Measurements from ENCODE around the gene SSMEM1.
"Not testable (repeated sequence)": the region's sequence is repeated elsewhere in the genome, so short reads cannot be mapped to it uniquely, and the experiment has no call there.

SSMEM1 gene

DNA sequence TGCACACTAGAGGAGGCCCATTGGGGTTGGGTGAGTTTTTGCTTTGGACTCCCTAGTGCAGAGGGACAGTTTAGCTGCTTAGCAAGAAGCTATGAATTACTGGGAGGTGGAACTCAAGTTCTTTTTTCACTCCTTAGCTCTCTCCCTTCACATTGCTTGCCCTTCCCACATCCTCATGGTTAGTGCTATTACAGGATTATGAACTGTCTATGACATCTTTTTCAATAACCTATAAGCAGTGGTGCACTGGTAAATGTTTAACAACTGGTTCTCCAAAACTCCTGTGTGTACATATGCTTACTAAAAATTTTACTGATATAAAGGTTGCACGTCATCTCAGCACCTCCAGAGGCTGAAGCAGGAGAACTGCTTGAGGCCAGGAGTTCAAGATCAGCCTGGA, 6.2 kb downstream of the SSMEM1 start:
- no peaks in the 10 kb centered on the region for H3K36me3 ChIP-seq (ENCODE audit: insufficient read depth, low read length)
- H3K27ac ChIP-seq (ENCODE audit: low read depth, low read length): no peak overlapping the region
- WGBS: 93% methylated on average over 1 of the region's 1 CpG
- H3K9ac ChIP-seq (ENCODE audit: low read depth, low read length): no peak overlapping the region
- no peak overlapping the region for H3K4me3 ChIP-seq (ENCODE audit: low read length)
- peaks cover 9% of the 10 kb centered on the region; the same call in 1 of the 2 replicates for H3K4me1 ChIP-seq (ENCODE audit: insufficient read depth, low read length)
- no peaks in the 10 kb centered on the region for H3K27me3 ChIP-seq (ENCODE audit: insufficient read depth, low read length)
- H3K9me3 ChIP-seq (ENCODE audit: insufficient read depth, low read depth, low read length): no peaks in the 10 kb centered on the region

DNA sequence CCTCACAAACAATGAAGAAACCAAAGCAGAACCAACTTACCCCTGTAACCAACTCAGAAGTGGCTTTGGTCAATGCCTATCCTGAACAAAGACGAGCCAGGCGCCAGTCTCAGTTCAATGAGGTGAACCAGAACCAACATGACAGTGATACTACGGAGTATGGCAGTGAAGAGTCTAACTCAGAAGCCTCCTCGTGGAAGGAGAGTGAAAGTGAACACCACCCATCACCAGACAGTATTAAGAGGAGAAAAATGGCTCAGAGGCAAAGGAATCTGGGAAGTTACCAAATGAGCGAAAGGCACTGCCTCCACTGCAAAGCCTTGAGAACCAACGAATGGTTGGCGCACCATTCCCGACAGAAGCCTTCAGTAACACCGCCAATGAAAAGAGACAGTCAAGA, 8.4 kb downstream of the SSMEM1 start:
- H3K9me3 ChIP-seq (ENCODE audit: insufficient read depth, low read depth, low read length): no peaks in the 10 kb centered on the region
- WGBS: 94% methylated on average over 9 of the region's 9 CpGs
- H3K4me1 ChIP-seq (ENCODE audit: insufficient read depth, low read length): no peaks in the 10 kb centered on the region
- no peak overlapping the region for H3K9ac ChIP-seq (ENCODE audit: low read depth, low read length)
- H3K4me3 ChIP-seq (ENCODE audit: low read length): no peak overlapping the region
- H3K36me3 ChIP-seq (ENCODE audit: insufficient read depth, low read length): no peaks in the 10 kb centered on the region
- H3K27me3 ChIP-seq (ENCODE audit: insufficient read depth, low read length): no peaks in the 10 kb centered on the region
- H3K27ac ChIP-seq (ENCODE audit: low read depth, low read length): no peak overlapping the region

DNA sequence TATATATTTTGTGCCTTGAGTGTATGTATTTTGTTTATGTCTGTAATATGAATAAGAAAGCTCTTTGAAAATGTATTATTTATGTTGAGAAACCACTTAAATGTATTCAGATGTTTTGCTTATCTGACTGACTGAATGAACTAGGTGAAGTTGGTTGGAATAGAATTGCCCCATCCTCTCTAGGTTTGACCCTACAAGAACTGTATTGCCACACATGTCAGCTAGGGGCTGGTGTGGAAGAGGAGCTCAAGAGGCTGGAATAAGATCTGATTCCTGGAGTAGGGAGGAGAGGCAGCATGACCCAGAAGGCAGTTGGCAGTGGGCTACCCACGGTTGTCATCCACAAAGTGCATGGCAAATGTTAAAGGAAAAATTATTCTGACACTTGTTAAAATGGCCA, 9.1 kb downstream of the SSMEM1 start:
- Histone ChIP-seq H3K9me3 (ENCODE audit: insufficient read depth, low read depth, low read length) (no peaks in the 10 kb centered on the region), H3K27me3 (ENCODE audit: insufficient read depth, low read length) (no peaks in the 10 kb centered on the region), H3K4me1 (ENCODE audit: insufficient read depth, low read length) (no peaks in the 10 kb centered on the region), H3K9ac (ENCODE audit: low read depth, low read length) (no peak overlapping the region), H3K27ac (ENCODE audit: low read depth, low read length) (no peak overlapping the region), H3K36me3 (ENCODE audit: insufficient read depth, low read length) (no peaks in the 10 kb centered on the region), H3K4me3 (ENCODE audit: low read length) (no peak overlapping the region)
- WGBS: 85% methylated on average over 1 of the region's 1 CpG

DNA sequence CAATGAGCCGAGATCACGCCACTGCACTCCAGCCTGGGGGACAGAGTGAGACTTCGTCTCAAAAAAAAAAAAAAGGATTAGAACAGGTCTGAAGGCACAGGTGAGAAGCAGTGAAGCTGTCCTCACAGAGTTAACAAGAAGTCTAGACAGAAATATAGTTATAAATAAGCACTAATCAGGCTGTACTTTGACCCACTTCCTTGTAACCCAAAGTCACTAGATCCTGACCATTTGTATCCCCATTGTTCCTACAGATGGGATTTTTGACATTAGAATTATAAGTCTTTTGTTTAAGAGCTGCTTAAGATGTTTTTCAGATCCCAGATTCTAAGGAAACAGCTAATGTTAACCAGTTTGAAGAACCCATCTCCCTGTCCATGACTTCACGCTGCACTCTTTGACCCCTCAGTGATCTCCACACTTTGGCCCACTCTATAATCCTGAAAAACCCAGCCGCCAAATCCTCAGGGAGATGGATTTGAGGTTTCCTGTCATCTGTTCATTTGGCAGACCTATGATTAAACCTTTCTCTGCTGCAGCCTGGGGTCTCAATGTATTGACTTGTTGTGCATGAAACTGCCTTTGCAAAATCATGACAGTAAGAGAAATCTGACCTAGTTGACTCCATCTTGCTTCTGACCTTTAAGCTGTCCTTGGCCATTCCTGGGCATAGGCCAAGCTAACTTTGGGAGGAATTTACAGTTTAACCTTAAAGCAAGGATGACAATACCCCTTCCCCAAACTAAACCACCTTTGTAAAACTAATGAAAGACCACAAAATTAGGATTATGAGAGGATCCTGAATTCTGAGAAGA, 11.4 kb downstream of the SSMEM1 start:
- H3K4me1 ChIP-seq (ENCODE audit: insufficient read depth, low read length): no peaks in the 10 kb centered on the region
- no peak overlapping the region for H3K27ac ChIP-seq (ENCODE audit: low read depth, low read length)
- 91% methylated on average over 5 of the region's 5 CpGs for WGBS

DNA sequence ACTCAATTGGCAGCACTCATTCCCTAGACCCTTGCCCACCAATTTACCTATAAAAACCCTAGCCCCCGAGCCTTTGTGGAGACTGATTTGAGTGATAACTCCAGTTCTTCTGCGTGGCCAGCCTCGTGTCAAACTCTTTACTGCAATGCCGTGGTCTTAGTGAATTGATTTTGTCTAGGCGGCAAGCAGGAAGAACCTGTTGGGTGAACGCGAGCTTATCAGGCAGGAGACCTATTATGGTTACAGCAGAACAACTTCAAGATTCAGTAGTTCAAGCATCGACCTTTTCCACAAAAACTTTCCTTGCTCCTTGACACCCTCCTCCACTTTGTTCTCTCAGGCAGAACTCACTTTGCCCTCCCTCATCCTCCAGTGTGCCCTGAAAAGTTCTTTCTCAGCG, 12.2 kb downstream of the SSMEM1 start:
- no peaks in the 10 kb centered on the region for H3K27me3 ChIP-seq (ENCODE audit: insufficient read depth, low read length)
- H3K9ac ChIP-seq (ENCODE audit: low read depth, low read length): no peak overlapping the region
- no peaks in the 10 kb centered on the region for H3K4me1 ChIP-seq (ENCODE audit: insufficient read depth, low read length)
- WGBS: 95% methylated on average over 9 of the region's 9 CpGs
- no peaks in the 10 kb centered on the region for H3K36me3 ChIP-seq (ENCODE audit: insufficient read depth, low read length)
- no peak overlapping the region for H3K4me3 ChIP-seq (ENCODE audit: low read length)
- no peaks in the 10 kb centered on the region for H3K9me3 ChIP-seq (ENCODE audit: insufficient read depth, low read depth, low read length)
- H3K27ac ChIP-seq (ENCODE audit: low read depth, low read length): no peak overlapping the region

More for the DNA sequence above, 11.4 kb downstream of the SSMEM1 start:
- no peaks in the 10 kb centered on the region for H3K9me3 ChIP-seq (ENCODE audit: insufficient read depth, low read depth, low read length)
- no peaks in the 10 kb centered on the region for H3K27me3 ChIP-seq (ENCODE audit: insufficient read depth, low read length)
- no peak overlapping the region for H3K4me3 ChIP-seq (ENCODE audit: low read length)
- H3K9ac ChIP-seq (ENCODE audit: low read depth, low read length): no peak overlapping the region
- H3K36me3 ChIP-seq (ENCODE audit: insufficient read depth, low read length): no peaks in the 10 kb centered on the region

DNA sequence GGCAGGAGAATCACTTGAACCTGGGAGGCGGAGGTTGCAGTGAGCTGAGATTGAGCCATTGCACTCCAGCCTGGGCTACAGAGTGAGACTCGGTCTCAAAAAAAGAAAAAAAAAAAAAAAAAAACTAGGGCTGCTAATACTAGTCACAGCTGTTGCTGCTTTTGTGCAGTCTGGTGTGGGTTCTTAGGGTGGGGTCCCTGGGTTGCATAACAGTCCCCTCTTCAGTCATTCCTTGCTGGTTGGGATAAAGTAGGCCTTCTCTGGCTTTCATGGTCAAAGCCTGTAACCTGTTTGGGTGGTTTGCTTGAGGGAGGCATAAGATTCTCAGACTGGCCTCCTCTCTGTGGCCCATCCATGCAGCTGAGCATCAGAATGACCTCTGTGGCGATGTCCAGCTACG, 14.1 kb downstream of the SSMEM1 start:
- 96% methylated on average over 4 of the region's 4 CpGs for WGBS

DNA sequence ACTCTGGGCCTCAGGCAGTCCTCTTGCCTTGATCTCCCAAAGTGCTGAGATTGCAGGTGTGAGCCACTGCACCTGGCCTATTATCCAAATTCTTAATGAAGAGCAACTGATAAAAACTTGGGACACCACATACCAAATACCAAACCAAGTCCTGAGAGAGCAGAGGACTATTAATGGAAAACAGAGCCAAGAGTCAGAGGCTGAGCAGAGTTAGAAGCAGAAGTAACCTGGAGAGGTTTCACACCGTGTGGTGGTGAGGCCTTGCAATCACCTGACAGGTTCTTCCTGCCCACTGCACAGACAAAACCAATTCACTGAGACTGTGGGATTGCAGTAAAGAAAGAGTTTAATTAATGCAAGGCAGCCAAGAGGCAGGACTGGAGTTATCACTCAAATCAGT, 16.0 kb downstream of the SSMEM1 start:
- H3K9me3 ChIP-seq (ENCODE audit: insufficient read depth, low read depth, low read length): no peaks in the 10 kb centered on the region; the same call in 1 of the 2 replicates
- H3K36me3 ChIP-seq (ENCODE audit: insufficient read depth, low read length): no peaks in the 10 kb centered on the region
- no peak overlapping the region for H3K27ac ChIP-seq (ENCODE audit: low read depth, low read length)
- H3K4me1 ChIP-seq (ENCODE audit: insufficient read depth, low read length): peaks cover 10% of the 10 kb centered on the region; the same call in 1 of the 2 replicates
- H3K27me3 ChIP-seq (ENCODE audit: insufficient read depth, low read length): no peaks in the 10 kb centered on the region
- H3K4me3 ChIP-seq (ENCODE audit: low read length): no peak overlapping the region
- H3K9ac ChIP-seq (ENCODE audit: low read depth, low read length): no peak overlapping the region
- WGBS: 100% methylated on average over 1 of the region's 1 CpG

More for the DNA sequence above, 14.1 kb downstream of the SSMEM1 start:
- no peak overlapping the region for H3K4me3 ChIP-seq (ENCODE audit: low read length)
- H3K9ac ChIP-seq (ENCODE audit: low read depth, low read length): no peak overlapping the region
- no peaks in the 10 kb centered on the region for H3K27me3 ChIP-seq (ENCODE audit: insufficient read depth, low read length)
- H3K27ac ChIP-seq (ENCODE audit: low read depth, low read length): no peak overlapping the region
- no peaks in the 10 kb centered on the region; the same call in 1 of the 2 replicates for H3K9me3 ChIP-seq (ENCODE audit: insufficient read depth, low read depth, low read length)
- H3K4me1 ChIP-seq (ENCODE audit: insufficient read depth, low read length): no peaks in the 10 kb centered on the region
- H3K36me3 ChIP-seq (ENCODE audit: insufficient read depth, low read length): no peaks in the 10 kb centered on the region

DNA sequence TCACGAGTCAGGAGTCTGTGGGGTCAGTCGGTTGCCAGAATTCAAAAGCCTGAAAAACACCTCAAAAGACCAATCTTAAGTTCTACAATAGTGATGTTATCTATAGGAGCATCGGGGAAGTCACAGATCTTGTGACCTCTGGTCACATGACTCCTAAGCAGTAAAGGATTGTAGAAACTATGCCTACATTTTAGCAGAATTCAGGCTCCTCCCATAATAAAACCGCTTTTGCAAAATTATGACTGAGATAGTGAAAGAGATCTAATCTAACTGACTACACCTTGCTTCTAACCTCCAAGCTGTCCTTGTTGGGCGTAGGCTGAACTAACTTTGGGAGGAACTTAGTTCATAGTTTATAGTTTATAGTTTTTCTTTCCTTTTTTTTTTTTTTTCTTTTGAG, 16.6 kb downstream of the SSMEM1 start:
- H3K27ac ChIP-seq (ENCODE audit: low read depth, low read length): no peak overlapping the region
- H3K9me3 ChIP-seq (ENCODE audit: insufficient read depth, low read depth, low read length): no peaks in the 10 kb centered on the region; the same call in 1 of the 2 replicates
- no peaks in the 10 kb centered on the region for H3K27me3 ChIP-seq (ENCODE audit: insufficient read depth, low read length)
- no peaks in the 10 kb centered on the region for H3K36me3 ChIP-seq (ENCODE audit: insufficient read depth, low read length)
- 100% methylated on average over 3 of the region's 5 CpGs for WGBS
- no peak overlapping the region for H3K9ac ChIP-seq (ENCODE audit: low read depth, low read length)
- peaks cover 12% of the 10 kb centered on the region; the same call in 1 of the 2 replicates for H3K4me1 ChIP-seq (ENCODE audit: insufficient read depth, low read length)
- H3K4me3 ChIP-seq (ENCODE audit: low read length): no peak overlapping the region

DNA sequence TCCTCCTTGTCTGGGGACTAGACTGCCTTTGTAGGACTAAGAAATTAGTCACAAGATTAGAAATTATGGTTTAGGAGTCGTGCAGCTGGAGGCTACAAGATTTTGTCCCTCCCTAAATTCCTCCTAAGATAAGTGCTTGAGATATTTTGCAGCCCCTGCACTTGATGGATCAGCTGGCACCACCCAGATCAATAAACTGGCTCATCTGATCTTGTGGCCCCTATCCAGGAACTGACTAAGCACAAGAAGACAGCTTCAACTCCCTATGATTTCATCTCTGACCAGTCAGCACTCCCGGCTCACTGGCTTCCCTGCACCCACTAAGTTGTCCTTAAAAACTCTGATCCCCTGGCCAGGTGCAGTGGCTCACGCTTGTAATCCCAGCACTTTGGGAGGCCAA, 17.3 kb downstream of the SSMEM1 start:
- not testable (repeated sequence) for H3K36me3 ChIP-seq (ENCODE audit: insufficient read depth, low read length); H3K4me3 ChIP-seq (ENCODE audit: low read length)
- 95% methylated on average over 3 of the region's 3 CpGs for WGBS

DNA sequence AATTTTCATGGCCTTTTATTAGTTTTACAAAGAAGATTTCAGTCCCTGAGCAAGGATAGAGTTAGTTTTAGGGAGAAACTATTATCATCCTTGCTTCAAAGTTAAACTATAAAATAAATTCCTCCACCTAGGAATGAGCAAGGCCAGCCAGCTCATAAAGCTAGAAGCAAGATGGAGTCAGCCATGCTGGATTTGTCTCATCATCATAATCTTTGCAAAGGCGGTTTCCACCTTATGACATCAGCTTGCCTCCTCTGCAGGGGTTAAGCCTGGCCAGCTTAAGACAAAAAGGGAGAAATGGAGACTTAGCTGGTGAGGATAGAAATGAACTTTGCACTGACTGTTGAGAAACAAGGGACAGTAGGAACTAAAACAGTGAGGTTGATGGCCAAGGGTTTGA, 18.7 kb downstream of the SSMEM1 start:
- H3K4me1 ChIP-seq (ENCODE audit: insufficient read depth, low read length): peaks cover 12% of the 10 kb centered on the region; the same call in 1 of the 2 replicates
- no peaks in the 10 kb centered on the region for H3K36me3 ChIP-seq (ENCODE audit: insufficient read depth, low read length)
- 88% methylated on average over 1 of the region's 1 CpG for WGBS
- no peak overlapping the region for H3K27ac ChIP-seq (ENCODE audit: low read depth, low read length)
- no peaks in the 10 kb centered on the region for H3K27me3 ChIP-seq (ENCODE audit: insufficient read depth, low read length)
- H3K4me3 ChIP-seq (ENCODE audit: low read length): no peak overlapping the region
- no peaks in the 10 kb centered on the region; the same call in 1 of the 2 replicates for H3K9me3 ChIP-seq (ENCODE audit: insufficient read depth, low read depth, low read length)
- no peak overlapping the region for H3K9ac ChIP-seq (ENCODE audit: low read depth, low read length)

More for the DNA sequence above, 17.3 kb downstream of the SSMEM1 start:
- H3K27ac ChIP-seq (ENCODE audit: low read depth, low read length); H3K9ac ChIP-seq (ENCODE audit: low read depth, low read length); H3K9me3 ChIP-seq (ENCODE audit: insufficient read depth, low read depth, low read length); H3K27me3 ChIP-seq (ENCODE audit: insufficient read depth, low read length): not testable (repeated sequence)
- H3K4me1 ChIP-seq (ENCODE audit: insufficient read depth, low read length): peaks cover 12% of the 10 kb centered on the region; the same call in 1 of the 2 replicates

DNA sequence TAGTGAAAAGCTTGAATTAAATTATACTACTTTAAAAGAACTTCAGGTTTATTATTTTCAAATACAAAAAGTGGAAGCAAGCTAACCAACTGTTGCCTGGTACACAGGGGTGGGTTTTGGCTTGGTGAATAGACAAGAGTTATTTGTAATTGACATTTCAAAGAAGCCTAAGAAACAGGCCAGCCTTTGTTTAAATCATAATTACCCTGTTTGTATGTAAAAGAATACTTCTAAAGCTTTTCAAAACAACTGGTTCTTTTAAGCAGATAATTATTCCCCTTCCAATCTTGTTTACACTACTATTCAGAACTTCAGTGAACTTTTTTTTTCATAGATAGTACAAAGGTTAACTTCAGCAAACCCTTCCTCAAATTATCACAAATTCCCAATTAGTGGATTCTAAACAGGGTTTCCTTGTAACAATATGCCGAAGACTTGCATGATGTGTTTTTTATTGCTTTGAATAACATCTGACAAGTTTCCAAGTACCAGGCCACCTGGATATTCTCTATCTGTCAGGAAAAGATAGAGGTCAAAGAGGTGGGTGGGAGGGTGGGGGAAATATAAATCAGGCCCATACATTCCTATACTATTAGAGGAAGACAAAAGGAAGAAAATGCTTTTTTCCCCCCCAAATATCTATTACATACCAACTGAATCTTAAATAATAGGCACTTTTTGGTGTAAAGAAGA, 20.4 kb downstream of the SSMEM1 start:
- WGBS: 100% methylated on average over 1 of the region's 1 CpG
- H3K9ac ChIP-seq (ENCODE audit: low read depth, low read length): no peak overlapping the region
- H3K27ac ChIP-seq (ENCODE audit: low read depth, low read length): no peak overlapping the region
- H3K27me3 ChIP-seq (ENCODE audit: insufficient read depth, low read length): no peaks in the 10 kb centered on the region
- no peak overlapping the region for H3K4me3 ChIP-seq (ENCODE audit: low read length)
- H3K9me3 ChIP-seq (ENCODE audit: insufficient read depth, low read depth, low read length): no peaks in the 10 kb centered on the region; the same call in 1 of the 2 replicates
- no peaks in the 10 kb centered on the region for H3K36me3 ChIP-seq (ENCODE audit: insufficient read depth, low read length)
- H3K4me1 ChIP-seq (ENCODE audit: insufficient read depth, low read length): peaks cover 12% of the 10 kb centered on the region; the same call in 1 of the 2 replicates

All from HUES64 (cell line).